NCI-H526 treated with DMSO at 0.1 percent for 48 hours (cell line): ENCODE data around the gene FAM222A.
A peak's percentile ranks its signal among the peaks of the same experiment; 100 is the strongest.
"Not testable (repeated sequence)": the region's sequence is repeated elsewhere in the genome, so short reads cannot be mapped to it uniquely, and the experiment has no call there.

Experiments used
- DNase-seq: peaks from one replicate; lab custom pipeline; 2025; lab: John Stamatoyannopoulos, UW

Gene FAM222A

GRCh38 chr12:109693653-109694600, 19.7 kb upstream of the FAM222A start:
- DNase-seq: no peak

- not testable (repeated sequence) for DNase-seq
Measured at GRCh38 chr12:109694629-109695028, 19.0 kb upstream of the FAM222A start.

GRCh38 chr12:109695416-109695815, 18.2 kb upstream of the FAM222A start:
- DNase-seq: no peak

GRCh38 chr12:109695961-109696461, 17.6 kb upstream of the FAM222A start:
- DNase-seq: no peak

GRCh38 chr12:109696485-109697269, 16.9 kb upstream of the FAM222A start:
- DNase-seq: no peak

GRCh38 chr12:109697270-109697553, 16.4 kb upstream of the FAM222A start:
- no peak for DNase-seq

GRCh38 chr12:109697877-109698468, 15.7 kb upstream of the FAM222A start:
- DNase-seq: no peak

- DNase-seq: no peak
Measured at GRCh38 chr12:109698820-109699219, 14.8 kb upstream of the FAM222A start.

GRCh38 chr12:109701064-109701463, 12.6 kb upstream of the FAM222A start:
- no peak for DNase-seq

- DNase-seq: no peak
Measured at GRCh38 chr12:109702111-109702841, 11.3 kb upstream of the FAM222A start.

GRCh38 chr12:109703684-109704083, 9.9 kb upstream of the FAM222A start:
- no peak for DNase-seq

GRCh38 chr12:109704371-109705098, 9.1 kb upstream of the FAM222A start:
- no peak for DNase-seq

- no peak for DNase-seq
Measured at GRCh38 chr12:109705291-109705690, 8.3 kb upstream of the FAM222A start.

GRCh38 chr12:109706398-109706746, 7.3 kb upstream of the FAM222A start:
- no peak for DNase-seq

- no peak for DNase-seq
Measured at GRCh38 chr12:109706747-109707469, 6.7 kb upstream of the FAM222A start.

GRCh38 chr12:109707470-109707821, 6.2 kb upstream of the FAM222A start:
- no peak for DNase-seq

GRCh38 chr12:109708939-109709338, 4.7 kb upstream of the FAM222A start:
- no peak for DNase-seq

- DNase-seq: peak; percentile 45
Measured at GRCh38 chr12:109709401-109709991, 4.1 kb upstream of the FAM222A start.

- no peak for DNase-seq
Measured at GRCh38 chr12:109710205-109710746, 3.3 kb upstream of the FAM222A start.
